ENCODE results near the gene PDZD2. TPM values are rescaled to one million over a fixed set of nuclear protein-coding genes. Genes with fewer than 3 reads are reported as not detected.

The PDZD2 gene
- total and polyA plus RNA-seq, 2 experiments from 2014 or later, result 8.3 to 16.9 TPM

DNA sequence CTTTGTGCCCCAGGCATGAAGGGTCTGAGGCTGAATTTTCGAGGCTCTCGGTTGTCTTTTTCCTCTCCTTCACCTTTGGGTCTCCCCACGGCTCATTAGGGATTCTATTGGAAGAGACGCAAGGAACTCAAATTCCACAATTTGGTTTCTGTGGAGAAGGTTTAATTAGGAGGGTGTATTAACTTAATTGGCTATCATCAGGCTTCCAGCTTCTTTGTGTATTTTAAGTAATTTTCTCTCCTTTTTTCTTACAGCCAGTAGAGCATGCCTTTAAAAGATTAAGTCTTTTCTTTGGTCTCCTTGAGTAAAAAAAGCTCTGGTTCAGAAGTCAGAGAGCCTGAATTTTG lies 115.4 kb downstream of the PDZD2 start:
- DNase-seq (ENCODE audit: low spot score) (no peak), ATAC-seq (no peak)
- Histone ChIP-seq H3F3A (replicated peaks; ENCODE audit: low read depth) (no peaks in the 10 kb centered on the region), H3K27ac (ENCODE audit: low read depth) (no peak overlapping the region), H2AFZ (no peak overlapping the region), H3K36me3 (ENCODE audit: insufficient read depth) (no peaks in the 10 kb centered on the region; the same call in 1 of the 2 replicates), H3K4me3 (no peak overlapping the region), H3K4me2 (peak overlapping the region; percentile 69), H3K79me2 (replicated peaks; ENCODE audit: insufficient read depth) (no peaks in the 10 kb centered on the region), H3K27me3 (ENCODE audit: insufficient read depth) (peaks cover 11% of the 10 kb centered on the region), H3K4me1 (ENCODE audit: insufficient read depth) (peaks cover 28% of the 10 kb centered on the region), H3K9me2 (ENCODE audit: insufficient read depth) (no peaks in the 10 kb centered on the region), H4K20me1 (replicated peaks; ENCODE audit: insufficient read depth) (no peaks in the 10 kb centered on the region)
- Mint-ChIP-seq H3K27me3 (ENCODE audit: insufficient read depth, low read depth, poor library complexity) (peaks cover 34% of the 10 kb centered on the region), H3K9me3 (no peaks in the 10 kb centered on the region), H3K4me3 (no peak overlapping the region), H3K27ac (no peak overlapping the region), H3K36me3 (ENCODE audit: low read depth) (no peaks in the 10 kb centered on the region; the same call in 2 of the 3 replicates), H3K4me1 (peaks cover 30% of the 10 kb centered on the region)
- TF ChIP-seq POLR2AphosphoS5 (IDR thresholded peaks at IDR 0.05; ENCODE audit: low read depth) (no peak), NANOG (IDR thresholded peaks at IDR 0.05; ENCODE audit: borderline replicate concordance) (no peak), ZNF331 (CRISPR knock-in tag; IDR thresholded peaks at IDR 0.05; ENCODE audit: low read depth) (no peak), CREB1 (CRISPR knock-in tag; IDR thresholded peaks at IDR 0.05; ENCODE audit: low read depth) (no peak), EZH2 (IDR thresholded peaks at IDR 0.05; ENCODE audit: low read depth, unreplicated experiment) (no peak), ZNF114 (CRISPR knock-in tag; IDR thresholded peaks at IDR 0.05) (no peak), EZH2phosphoT487 (IDR thresholded peaks at IDR 0.05; ENCODE audit: unreplicated experiment) (no peak), JUNB (IDR thresholded peaks at IDR 0.05; ENCODE audit: unreplicated experiment) (no peak), STAT1 (IDR thresholded peaks at IDR 0.05; ENCODE audit: unreplicated experiment) (no peak)
- TF ChIP-seq, protein P1, sequence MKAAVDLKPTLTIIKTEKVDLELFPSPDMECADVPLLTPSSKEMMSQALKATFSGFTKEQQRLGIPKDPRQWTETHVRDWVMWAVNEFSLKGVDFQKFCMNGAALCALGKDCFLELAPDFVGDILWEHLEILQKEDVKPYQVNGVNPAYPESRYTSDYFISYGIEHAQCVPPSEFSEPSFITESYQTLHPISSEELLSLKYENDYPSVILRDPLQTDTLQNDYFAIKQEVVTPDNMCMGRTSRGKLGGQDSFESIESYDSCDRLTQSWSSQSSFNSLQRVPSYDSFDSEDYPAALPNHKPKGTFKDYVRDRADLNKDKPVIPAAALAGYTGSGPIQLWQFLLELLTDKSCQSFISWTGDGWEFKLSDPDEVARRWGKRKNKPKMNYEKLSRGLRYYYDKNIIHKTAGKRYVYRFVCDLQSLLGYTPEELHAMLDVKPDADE (IDR thresholded peaks at IDR 0.05), result no peak
- TF ChIP-seq, protein P2, sequence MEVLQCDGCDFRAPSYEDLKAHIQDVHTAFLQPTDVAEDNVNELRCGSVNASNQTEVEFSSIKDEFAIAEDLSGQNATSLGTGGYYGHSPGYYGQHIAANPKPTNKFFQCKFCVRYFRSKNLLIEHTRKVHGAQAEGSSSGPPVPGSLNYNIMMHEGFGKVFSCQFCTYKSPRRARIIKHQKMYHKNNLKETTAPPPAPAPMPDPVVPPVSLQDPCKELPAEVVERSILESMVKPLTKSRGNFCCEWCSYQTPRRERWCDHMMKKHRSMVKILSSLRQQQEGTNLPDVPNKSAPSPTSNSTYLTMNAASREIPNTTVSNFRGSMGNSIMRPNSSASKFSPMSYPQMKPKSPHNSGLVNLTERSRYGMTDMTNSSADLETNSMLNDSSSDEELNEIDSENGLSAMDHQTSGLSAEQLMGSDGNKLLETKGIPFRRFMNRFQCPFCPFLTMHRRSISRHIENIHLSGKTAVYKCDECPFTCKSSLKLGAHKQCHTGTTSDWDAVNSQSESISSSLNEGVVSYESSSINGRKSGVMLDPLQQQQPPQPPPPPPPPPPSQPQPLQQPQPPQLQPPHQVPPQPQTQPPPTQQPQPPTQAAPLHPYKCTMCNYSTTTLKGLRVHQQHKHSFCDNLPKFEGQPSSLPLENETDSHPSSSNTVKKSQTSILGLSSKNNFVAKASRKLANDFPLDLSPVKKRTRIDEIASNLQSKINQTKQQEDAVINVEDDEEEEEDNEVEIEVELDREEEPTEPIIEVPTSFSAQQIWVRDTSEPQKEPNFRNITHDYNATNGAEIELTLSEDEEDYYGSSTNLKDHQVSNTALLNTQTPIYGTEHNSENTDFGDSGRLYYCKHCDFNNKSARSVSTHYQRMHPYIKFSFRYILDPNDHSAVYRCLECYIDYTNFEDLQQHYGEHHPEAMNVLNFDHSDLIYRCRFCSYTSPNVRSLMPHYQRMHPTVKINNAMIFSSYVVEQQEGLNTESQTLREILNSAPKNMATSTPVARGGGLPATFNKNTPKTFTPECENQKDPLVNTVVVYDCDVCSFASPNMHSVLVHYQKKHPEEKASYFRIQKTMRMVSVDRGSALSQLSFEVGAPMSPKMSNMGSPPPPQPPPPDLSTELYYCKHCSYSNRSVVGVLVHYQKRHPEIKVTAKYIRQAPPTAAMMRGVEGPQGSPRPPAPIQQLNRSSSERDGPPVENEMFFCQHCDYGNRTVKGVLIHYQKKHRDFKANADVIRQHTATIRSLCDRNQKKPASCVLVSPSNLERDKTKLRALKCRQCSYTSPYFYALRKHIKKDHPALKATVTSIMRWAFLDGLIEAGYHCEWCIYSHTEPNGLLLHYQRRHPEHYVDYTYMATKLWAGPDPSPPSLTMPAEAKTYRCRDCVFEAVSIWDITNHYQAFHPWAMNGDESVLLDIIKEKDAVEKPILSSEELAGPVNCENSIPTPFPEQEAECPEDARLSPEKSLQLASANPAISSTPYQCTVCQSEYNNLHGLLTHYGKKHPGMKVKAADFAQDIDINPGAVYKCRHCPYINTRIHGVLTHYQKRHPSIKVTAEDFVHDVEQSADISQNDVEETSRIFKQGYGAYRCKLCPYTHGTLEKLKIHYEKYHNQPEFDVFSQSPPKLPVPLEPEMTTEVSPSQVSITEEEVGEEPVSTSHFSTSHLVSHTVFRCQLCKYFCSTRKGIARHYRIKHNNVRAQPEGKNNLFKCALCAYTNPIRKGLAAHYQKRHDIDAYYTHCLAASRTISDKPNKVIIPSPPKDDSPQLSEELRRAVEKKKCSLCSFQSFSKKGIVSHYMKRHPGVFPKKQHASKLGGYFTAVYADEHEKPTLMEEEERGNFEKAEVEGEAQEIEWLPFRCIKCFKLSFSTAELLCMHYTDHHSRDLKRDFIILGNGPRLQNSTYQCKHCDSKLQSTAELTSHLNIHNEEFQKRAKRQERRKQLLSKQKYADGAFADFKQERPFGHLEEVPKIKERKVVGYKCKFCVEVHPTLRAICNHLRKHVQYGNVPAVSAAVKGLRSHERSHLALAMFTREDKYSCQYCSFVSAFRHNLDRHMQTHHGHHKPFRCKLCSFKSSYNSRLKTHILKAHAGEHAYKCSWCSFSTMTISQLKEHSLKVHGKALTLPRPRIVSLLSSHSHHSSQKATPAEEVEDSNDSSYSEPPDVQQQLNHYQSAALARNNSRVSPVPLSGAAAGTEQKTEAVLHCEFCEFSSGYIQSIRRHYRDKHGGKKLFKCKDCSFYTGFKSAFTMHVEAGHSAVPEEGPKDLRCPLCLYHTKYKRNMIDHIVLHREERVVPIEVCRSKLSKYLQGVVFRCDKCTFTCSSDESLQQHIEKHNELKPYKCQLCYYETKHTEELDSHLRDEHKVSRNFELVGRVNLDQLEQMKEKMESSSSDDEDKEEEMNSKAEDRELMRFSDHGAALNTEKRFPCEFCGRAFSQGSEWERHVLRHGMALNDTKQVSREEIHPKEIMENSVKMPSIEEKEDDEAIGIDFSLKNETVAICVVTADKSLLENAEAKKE (CRISPR knock-in tag; IDR thresholded peaks at IDR 0.05), result no peak
- TF ChIP-seq, protein P3, sequence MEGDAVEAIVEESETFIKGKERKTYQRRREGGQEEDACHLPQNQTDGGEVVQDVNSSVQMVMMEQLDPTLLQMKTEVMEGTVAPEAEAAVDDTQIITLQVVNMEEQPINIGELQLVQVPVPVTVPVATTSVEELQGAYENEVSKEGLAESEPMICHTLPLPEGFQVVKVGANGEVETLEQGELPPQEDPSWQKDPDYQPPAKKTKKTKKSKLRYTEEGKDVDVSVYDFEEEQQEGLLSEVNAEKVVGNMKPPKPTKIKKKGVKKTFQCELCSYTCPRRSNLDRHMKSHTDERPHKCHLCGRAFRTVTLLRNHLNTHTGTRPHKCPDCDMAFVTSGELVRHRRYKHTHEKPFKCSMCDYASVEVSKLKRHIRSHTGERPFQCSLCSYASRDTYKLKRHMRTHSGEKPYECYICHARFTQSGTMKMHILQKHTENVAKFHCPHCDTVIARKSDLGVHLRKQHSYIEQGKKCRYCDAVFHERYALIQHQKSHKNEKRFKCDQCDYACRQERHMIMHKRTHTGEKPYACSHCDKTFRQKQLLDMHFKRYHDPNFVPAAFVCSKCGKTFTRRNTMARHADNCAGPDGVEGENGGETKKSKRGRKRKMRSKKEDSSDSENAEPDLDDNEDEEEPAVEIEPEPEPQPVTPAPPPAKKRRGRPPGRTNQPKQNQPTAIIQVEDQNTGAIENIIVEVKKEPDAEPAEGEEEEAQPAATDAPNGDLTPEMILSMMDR (conservative IDR thresholded peaks at IDR 0.05; ENCODE audit: low read depth in 2 of 2), result no peak
- TF ChIP-seq, protein P4, sequence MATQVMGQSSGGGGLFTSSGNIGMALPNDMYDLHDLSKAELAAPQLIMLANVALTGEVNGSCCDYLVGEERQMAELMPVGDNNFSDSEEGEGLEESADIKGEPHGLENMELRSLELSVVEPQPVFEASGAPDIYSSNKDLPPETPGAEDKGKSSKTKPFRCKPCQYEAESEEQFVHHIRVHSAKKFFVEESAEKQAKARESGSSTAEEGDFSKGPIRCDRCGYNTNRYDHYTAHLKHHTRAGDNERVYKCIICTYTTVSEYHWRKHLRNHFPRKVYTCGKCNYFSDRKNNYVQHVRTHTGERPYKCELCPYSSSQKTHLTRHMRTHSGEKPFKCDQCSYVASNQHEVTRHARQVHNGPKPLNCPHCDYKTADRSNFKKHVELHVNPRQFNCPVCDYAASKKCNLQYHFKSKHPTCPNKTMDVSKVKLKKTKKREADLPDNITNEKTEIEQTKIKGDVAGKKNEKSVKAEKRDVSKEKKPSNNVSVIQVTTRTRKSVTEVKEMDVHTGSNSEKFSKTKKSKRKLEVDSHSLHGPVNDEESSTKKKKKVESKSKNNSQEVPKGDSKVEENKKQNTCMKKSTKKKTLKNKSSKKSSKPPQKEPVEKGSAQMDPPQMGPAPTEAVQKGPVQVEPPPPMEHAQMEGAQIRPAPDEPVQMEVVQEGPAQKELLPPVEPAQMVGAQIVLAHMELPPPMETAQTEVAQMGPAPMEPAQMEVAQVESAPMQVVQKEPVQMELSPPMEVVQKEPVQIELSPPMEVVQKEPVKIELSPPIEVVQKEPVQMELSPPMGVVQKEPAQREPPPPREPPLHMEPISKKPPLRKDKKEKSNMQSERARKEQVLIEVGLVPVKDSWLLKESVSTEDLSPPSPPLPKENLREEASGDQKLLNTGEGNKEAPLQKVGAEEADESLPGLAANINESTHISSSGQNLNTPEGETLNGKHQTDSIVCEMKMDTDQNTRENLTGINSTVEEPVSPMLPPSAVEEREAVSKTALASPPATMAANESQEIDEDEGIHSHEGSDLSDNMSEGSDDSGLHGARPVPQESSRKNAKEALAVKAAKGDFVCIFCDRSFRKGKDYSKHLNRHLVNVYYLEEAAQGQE (IDR thresholded peaks at IDR 0.05; ENCODE audit: unreplicated experiment), result no peak

Data from GM23338 (cell line).